HG02840 (cell line): ENCODE data around the gene PLCL2.

Experiments
- ATAC-seq: cut with Tn5 transposase; IDR thresholded peaks from one replicate; pipeline ENCODE4 v1.9.1; 2021; ENCODE audit warnings: mild to moderate bottlenecking, moderate library complexity, moderate number of reproducible peaks; ENCODE audit not compliant: unreplicated experiment, low FRiP score

PLCL2 gene

DNA sequence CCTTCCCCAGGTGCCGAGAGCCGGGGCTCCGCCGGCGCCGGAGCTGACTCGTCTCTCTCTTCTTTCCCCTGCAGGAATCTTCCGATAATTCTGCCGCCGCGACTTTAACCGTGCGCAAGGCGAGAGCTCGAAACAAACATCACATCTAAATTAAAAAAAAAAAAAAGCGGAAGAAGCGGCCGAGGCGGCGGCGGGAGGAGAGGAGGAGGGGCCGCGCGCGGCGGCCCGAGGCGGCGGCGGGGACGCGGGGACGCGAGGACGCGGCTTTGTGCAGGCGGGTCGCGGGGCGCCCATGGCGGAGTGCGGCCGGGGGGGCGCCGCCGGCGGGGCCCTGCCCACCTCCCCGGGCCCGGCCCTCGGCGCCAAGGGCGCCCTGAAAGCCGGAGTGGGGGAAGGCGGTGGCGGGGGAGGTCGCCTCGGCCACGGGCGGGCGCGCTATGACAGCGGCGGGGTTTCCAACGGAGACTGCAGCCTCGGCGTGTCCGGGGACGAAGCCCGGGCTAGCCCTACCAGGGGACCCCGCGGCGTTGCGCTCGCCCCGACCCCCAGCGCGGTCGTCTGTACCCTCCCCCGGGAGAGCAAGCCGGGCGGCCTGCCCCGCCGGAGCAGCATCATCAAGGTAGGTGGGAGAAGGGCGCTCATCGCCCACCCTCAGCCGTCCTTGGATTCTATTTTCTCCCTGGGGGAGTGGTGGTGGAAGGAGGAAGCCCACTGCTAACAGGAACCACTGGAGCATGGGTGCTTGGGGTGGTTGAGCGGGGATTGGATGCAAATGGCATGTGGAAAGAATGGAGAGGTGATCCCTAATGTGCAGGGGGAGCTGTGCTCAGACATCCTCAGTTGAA lies at the start of gene PLCL2:
Gene PLCL2 (plus strand): TSS at position 208 of the 845 bp plus-strand sequence. CDS start 85 bp downstream, at position 293.
- ATAC-seq = peak; percentile 38

- ATAC-seq = no peak
These were observed 48.1 kb upstream of the PLCL2 start for GRCh38 chr3:16836505-16837237.

DNA sequence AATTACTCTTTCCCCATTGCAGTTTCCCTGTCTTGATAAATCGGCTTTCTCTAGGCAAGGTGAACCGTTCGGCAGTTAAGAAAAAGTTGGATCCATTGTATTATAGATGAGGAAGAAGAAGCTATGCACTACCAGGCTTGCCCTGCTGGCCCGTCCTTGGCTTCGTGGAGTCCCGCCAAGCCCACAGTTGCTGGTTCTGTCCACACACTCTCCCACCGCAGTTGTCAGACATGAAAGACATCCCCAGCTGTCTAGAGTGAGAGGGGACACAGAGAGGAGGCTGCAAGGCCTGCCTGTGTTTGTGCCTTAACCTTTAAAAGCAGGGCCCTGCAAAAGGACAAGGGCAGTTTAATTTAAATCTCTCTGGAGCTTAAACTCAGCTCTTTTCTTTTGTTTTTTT lies 47.2 kb upstream of the PLCL2 start:
- no peak for ATAC-seq

- no peak for ATAC-seq
These were observed 46.2 kb upstream of the PLCL2 start for GRCh38 chr3:16838561-16838960.

GRCh38 chr3:16839271-16840100 lies 45.3 kb upstream of the PLCL2 start:
- ATAC-seq = no peak

- no peak for ATAC-seq
These were observed 44.7 kb upstream of the PLCL2 start for GRCh38 chr3:16840101-16840424.

DNA sequence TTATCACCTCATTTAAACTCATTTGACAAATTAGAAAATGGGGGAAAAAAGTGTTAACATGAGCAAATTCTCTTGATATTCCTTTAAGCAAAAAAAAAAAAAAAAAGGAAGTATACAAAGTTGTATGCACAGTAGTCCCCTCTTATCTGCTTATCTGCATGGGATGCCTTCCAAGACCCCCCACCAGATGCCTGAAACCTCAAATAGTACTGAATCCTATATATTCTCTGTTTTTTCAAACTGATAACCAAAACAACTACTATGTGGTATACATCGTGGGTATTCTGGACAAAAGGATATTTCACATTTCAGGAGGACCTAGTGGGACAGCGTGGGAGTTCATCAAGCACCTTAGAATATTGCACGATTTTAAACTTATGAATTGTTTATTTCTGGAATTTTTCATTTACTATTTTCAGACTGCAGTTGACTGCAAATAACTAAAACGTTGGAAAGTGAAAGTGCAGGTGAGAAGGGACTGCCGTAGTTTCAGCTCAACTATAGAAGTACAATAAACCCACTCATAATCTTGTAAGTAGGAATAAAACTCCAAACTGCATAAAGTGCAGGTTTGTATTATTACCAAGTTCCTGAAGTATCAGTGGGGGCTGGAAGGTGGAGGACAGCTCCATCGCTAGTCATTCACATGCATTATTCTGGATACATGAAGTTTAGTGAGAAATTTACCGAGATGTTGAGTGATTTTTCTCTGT lies 43.6 kb upstream of the PLCL2 start:
- no peak for ATAC-seq

DNA sequence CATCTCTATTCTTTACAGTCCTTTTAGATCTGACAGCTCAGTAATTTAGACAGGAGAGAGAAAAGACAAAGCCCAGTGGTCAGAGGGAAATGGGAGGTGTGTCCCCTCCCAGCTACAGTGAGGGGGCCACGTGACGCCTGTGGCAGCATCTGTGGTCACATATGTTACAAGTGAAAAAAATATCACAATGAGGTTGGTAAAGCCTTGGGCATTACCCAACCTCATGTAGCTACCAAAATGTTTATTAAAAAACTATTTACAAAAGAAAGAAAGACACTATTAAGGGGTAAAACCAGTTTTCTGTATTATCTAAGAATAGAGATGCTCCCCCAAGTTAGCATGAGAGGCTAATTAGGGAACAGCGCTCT lies 42.9 kb upstream of the PLCL2 start:
- peak; percentile 43 for ATAC-seq

- ATAC-seq = peak; percentile 58
These were observed 42.2 kb upstream of the PLCL2 start for GRCh38 chr3:16842272-16843270.

DNA sequence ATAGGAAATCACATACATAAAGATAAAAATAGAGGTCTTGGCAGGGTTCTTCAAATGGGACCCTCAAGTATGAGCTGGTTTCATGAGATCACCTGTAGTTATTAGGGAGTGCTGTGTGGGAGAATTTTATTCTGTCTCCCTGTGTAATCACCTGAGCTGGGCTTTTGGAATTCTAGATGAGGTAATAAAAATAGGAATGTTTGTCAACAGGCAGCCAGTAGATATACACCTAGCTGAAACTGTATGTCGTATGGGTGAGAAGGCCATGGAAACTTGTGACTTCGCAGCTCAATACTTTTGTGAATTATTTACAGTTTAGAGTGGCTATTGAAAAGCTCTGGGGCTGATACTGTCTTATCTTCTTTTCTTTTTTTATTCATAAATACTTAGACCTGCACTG lies 40.5 kb upstream of the PLCL2 start:
- ATAC-seq = no peak

- ATAC-seq = no peak
These were observed 40.0 kb upstream of the PLCL2 start for GRCh38 chr3:16844791-16845190.

DNA sequence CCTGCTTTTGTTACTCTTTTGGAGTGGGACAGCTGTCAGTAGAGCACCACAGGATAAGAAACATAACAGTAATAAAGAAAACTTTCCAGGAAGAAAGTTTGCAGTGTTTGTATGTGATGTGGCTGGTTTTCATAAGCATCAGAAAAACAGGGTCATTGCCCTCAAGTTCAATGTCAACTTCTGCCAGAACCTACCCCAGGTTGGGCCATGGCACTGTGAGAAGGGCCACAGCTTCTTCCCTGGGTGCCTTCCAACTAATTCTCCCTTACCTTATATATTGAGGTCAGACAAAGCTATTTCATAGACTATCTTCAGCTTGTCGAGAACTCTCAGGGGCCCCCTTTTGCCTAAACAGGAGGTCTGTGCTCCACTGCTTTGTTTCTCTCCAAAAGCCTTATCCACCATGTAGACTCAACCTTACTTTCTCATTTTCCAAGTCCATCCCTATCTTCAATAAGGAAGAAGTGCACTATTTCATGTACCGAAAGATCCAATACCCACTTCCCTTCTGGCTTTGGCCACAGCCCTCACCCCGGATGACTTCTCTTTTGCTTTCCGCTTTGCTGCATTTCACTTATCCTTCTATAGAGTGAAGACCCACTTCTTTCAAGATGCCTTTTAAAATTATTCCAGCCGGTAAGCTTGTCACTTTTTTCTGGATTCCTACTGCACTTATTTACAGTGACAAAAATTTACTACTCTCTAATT lies 38.2 kb upstream of the PLCL2 start:
- no peak for ATAC-seq

- peak; percentile 51 for ATAC-seq
These were observed 36.7 kb upstream of the PLCL2 start for GRCh38 chr3:16848007-16848406.

DNA sequence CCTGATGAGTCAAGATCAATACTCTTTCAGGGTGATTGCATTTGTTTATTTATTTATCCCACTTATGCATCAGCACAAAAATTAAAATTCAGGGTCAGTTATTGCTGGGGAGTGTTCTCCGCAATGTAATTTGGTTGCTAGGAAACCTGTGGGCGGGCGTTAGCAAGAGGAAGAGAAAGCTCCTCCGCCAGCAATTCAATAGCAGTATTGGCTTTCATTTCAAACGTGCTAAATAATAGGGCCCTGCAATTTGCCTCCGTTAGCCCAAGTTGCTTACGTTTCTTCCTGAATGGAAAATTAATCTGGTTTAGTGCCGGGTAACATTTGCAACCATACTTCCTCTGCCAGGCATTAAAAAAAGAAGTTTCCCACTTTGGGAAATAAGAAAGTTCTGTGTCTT lies 35.5 kb upstream of the PLCL2 start:
- peak; percentile 69 for ATAC-seq

DNA sequence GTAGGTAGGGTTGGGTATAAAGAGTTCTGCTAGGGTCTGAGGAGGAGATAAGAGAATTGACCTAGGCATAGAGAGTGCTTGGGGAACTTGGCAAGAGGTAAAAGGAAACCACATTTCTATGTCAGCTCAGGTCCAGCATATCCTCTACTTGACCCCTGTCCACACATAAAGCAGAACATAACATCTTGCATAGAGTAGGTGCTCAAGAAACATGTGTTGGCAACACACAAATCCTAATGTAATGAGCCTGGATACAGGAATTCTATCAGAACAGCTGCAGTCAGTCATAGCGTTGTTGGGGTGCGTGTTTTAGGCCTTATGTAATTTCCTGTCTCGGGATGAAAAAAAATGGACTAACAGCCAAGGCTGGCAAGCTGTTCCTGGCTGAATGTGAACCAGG lies 35.0 kb upstream of the PLCL2 start:
- ATAC-seq = no peak

- no peak for ATAC-seq
These were observed 29.3 kb upstream of the PLCL2 start for GRCh38 chr3:16855497-16855896.

GRCh38 chr3:16860234-16860633 lies 24.5 kb upstream of the PLCL2 start:
- no peak for ATAC-seq

GRCh38 chr3:16861432-16861831 lies 23.3 kb upstream of the PLCL2 start:
- ATAC-seq = no peak
